ENCODE data around the gene TP63.

The TP63 gene

GRCh38 chr3:189721873-189722665 is 90.9 kb downstream of the TP63 start:
- no peak overlapping the region for H3K4me3 Mint-ChIP-seq
- no peaks in the 10 kb centered on the region for H3K36me3 Mint-ChIP-seq (ENCODE audit: insufficient read depth)
- no peak overlapping the region for H3K27ac Mint-ChIP-seq (ENCODE audit: low read depth)
- no peaks in the 10 kb centered on the region for H3K27me3 Mint-ChIP-seq
- H3K9me3 Mint-ChIP-seq: no peaks in the 10 kb centered on the region
- DNase-seq (ENCODE audit: low spot score in 2 of 2) (no peak), ATAC-seq (replicated peaks; ENCODE audit: extremely low read depth, poor library complexity, severe bottlenecking) (no peak)
- H3K4me1 Mint-ChIP-seq: no peaks in the 10 kb centered on the region

GRCh38 chr3:189724356-189724755 is 93.2 kb downstream of the TP63 start:
- Mint-ChIP-seq H3K4me1 (no peaks in the 10 kb centered on the region), H3K27me3 (no peaks in the 10 kb centered on the region), H3K36me3 (ENCODE audit: insufficient read depth) (no peaks in the 10 kb centered on the region), H3K27ac (ENCODE audit: low read depth) (no peak overlapping the region), H3K9me3 (no peaks in the 10 kb centered on the region), H3K4me3 (no peak overlapping the region)
- DNase-seq (ENCODE audit: low spot score in 2 of 2): no peak
- no peak for ATAC-seq (replicated peaks; ENCODE audit: extremely low read depth, poor library complexity, severe bottlenecking)

DNA sequence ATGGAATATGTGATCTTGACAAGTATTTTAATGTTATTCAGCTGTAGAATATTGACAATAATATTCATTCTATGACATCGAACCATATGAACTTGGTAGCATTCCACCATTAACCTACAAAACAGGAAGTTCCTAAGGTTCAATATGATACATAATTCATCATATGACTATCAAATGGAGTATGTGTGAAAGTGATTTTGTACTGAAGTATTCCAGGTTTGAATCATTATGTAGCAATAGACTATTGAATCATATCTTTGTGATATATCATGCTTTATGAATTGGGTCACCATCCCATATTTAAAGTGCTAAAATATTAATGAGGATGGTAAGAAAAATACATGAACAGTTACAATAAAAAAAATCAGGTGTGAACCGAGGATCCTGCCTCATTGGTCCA is 95.1 kb downstream of the TP63 start:
- ATAC-seq (replicated peaks; ENCODE audit: extremely low read depth, poor library complexity, severe bottlenecking) (no peak), DNase-seq (ENCODE audit: low spot score in 2 of 2) (no peak)
- Mint-ChIP-seq H3K36me3 (ENCODE audit: insufficient read depth) (no peaks in the 10 kb centered on the region), H3K4me1 (no peaks in the 10 kb centered on the region), H3K27ac (ENCODE audit: low read depth) (no peak overlapping the region), H3K9me3 (no peaks in the 10 kb centered on the region), H3K4me3 (no peak overlapping the region), H3K27me3 (no peaks in the 10 kb centered on the region)

DNA sequence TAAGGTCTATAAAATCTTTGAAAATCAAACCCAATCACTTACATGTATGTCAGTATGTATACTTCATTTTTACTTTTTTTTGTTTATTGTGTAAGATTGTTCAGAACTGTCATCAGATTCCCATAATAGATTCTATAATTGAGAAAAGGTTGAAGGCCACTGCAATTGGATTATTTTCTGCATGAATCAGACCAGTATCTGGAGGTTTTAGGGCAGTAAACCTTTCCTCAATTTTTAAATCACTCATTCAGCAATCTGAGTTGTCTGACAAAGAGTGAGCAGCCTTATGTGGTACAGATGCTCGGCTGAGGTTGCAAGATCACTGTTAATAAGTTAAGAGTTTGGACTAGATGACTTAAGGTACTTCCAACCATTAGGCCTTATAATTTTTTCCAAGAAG is 96.0 kb downstream of the TP63 start:
- no peak overlapping the region for H3K27ac Mint-ChIP-seq (ENCODE audit: low read depth)
- no peaks in the 10 kb centered on the region for H3K27me3 Mint-ChIP-seq
- H3K36me3 Mint-ChIP-seq (ENCODE audit: insufficient read depth): no peaks in the 10 kb centered on the region
- H3K4me3 Mint-ChIP-seq: no peak overlapping the region
- DNase-seq (ENCODE audit: low spot score in 2 of 2): no peak
- no peaks in the 10 kb centered on the region for H3K4me1 Mint-ChIP-seq
- H3K9me3 Mint-ChIP-seq: no peaks in the 10 kb centered on the region
- ATAC-seq (replicated peaks; ENCODE audit: extremely low read depth, poor library complexity, severe bottlenecking): no peak

- Mint-ChIP-seq H3K4me1 (no peaks in the 10 kb centered on the region), H3K9me3 (no peaks in the 10 kb centered on the region), H3K4me3 (no peak overlapping the region), H3K27me3 (no peaks in the 10 kb centered on the region), H3K36me3 (ENCODE audit: insufficient read depth) (no peaks in the 10 kb centered on the region), H3K27ac (ENCODE audit: low read depth) (no peak overlapping the region)
- no peak for ATAC-seq (replicated peaks; ENCODE audit: extremely low read depth, poor library complexity, severe bottlenecking)
- DNase-seq (ENCODE audit: low spot score in 2 of 2): no peak
Measured at GRCh38 chr3:189727898-189728297, 96.7 kb downstream of the TP63 start.

GRCh38 chr3:189728915-189729314 is 97.7 kb downstream of the TP63 start:
- no peak overlapping the region for H3K27ac Mint-ChIP-seq (ENCODE audit: low read depth)
- H3K9me3 Mint-ChIP-seq: no peaks in the 10 kb centered on the region
- no peaks in the 10 kb centered on the region for H3K27me3 Mint-ChIP-seq
- H3K4me1 Mint-ChIP-seq: no peaks in the 10 kb centered on the region
- no peak for ATAC-seq (replicated peaks; ENCODE audit: extremely low read depth, poor library complexity, severe bottlenecking)
- no peak overlapping the region for H3K4me3 Mint-ChIP-seq
- H3K36me3 Mint-ChIP-seq (ENCODE audit: insufficient read depth): no peaks in the 10 kb centered on the region
- DNase-seq (ENCODE audit: low spot score in 2 of 2): no peak

GRCh38 chr3:189734061-189734460 is 102.9 kb downstream of the TP63 start:
- Mint-ChIP-seq H3K4me3 (no peak overlapping the region), H3K36me3 (ENCODE audit: insufficient read depth) (no peaks in the 10 kb centered on the region), H3K4me1 (no peaks in the 10 kb centered on the region), H3K27me3 (peaks cover 19% of the 10 kb centered on the region), H3K27ac (ENCODE audit: low read depth) (no peak overlapping the region), H3K9me3 (peaks cover 5% of the 10 kb centered on the region)
- no peak for ATAC-seq (replicated peaks; ENCODE audit: extremely low read depth, poor library complexity, severe bottlenecking)
- DNase-seq (ENCODE audit: low spot score in 2 of 2): no peak

- Mint-ChIP-seq H3K4me1 (no peaks in the 10 kb centered on the region), H3K27ac (ENCODE audit: low read depth) (no peak overlapping the region), H3K36me3 (ENCODE audit: insufficient read depth) (no peaks in the 10 kb centered on the region), H3K27me3 (peaks cover 19% of the 10 kb centered on the region), H3K4me3 (no peak overlapping the region), H3K9me3 (peaks cover 5% of the 10 kb centered on the region)
- no peak for DNase-seq (ENCODE audit: low spot score in 2 of 2)
- ATAC-seq (replicated peaks; ENCODE audit: extremely low read depth, poor library complexity, severe bottlenecking): no peak
Measured at GRCh38 chr3:189735913-189736312, 104.7 kb downstream of the TP63 start.

GRCh38 chr3:189737071-189737470 is 105.9 kb downstream of the TP63 start:
- no peaks in the 10 kb centered on the region for H3K4me1 Mint-ChIP-seq
- no peak overlapping the region for H3K4me3 Mint-ChIP-seq
- H3K27ac Mint-ChIP-seq (ENCODE audit: low read depth): no peak overlapping the region
- H3K36me3 Mint-ChIP-seq (ENCODE audit: insufficient read depth): no peaks in the 10 kb centered on the region
- ATAC-seq (replicated peaks; ENCODE audit: extremely low read depth, poor library complexity, severe bottlenecking): no peak
- no peak for DNase-seq (ENCODE audit: low spot score in 2 of 2)
- peaks cover 19% of the 10 kb centered on the region for H3K27me3 Mint-ChIP-seq
- peaks cover 5% of the 10 kb centered on the region for H3K9me3 Mint-ChIP-seq

- Mint-ChIP-seq H3K4me3 (no peak overlapping the region), H3K27me3 (peaks cover 19% of the 10 kb centered on the region), H3K36me3 (ENCODE audit: insufficient read depth) (no peaks in the 10 kb centered on the region), H3K4me1 (no peaks in the 10 kb centered on the region), H3K27ac (ENCODE audit: low read depth) (no peak overlapping the region), H3K9me3 (peaks cover 5% of the 10 kb centered on the region)
- ATAC-seq (replicated peaks; ENCODE audit: extremely low read depth, poor library complexity, severe bottlenecking): no peak
- no peak for DNase-seq (ENCODE audit: low spot score in 2 of 2)
Measured at GRCh38 chr3:189737619-189738018, 106.4 kb downstream of the TP63 start.

- ATAC-seq (replicated peaks; ENCODE audit: extremely low read depth, poor library complexity, severe bottlenecking): no peak
Measured at GRCh38 chr3:189739378-189739777, 108.2 kb downstream of the TP63 start.

DNA sequence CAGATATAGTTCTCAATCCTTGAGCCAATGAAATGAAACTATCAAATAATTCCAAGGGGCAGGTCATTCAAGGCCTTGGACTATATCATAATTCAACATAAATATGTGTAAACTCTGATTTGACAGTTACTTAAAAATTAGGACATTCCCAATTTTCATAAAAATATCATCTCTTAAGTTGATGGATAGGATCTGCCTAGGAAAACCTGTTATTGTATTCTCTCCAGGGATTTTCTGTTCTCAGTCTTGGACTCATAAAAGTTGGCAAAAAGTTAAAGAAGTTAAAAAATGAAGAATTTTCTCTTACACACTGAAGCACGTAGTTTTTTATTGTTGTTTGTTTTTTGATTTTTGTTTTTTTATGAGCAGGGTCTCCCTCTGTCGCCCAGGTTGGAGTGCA is 109.0 kb downstream of the TP63 start:
- H3K36me3 Mint-ChIP-seq (ENCODE audit: insufficient read depth): no peaks in the 10 kb centered on the region
- DNase-seq (ENCODE audit: low spot score in 2 of 2) (no peak), ATAC-seq (replicated peaks; ENCODE audit: extremely low read depth, poor library complexity, severe bottlenecking) (no peak)
- peaks cover 4% of the 10 kb centered on the region for H3K9me3 Mint-ChIP-seq
- H3K4me1 Mint-ChIP-seq: no peaks in the 10 kb centered on the region
- H3K27me3 Mint-ChIP-seq: peaks cover 8% of the 10 kb centered on the region
- H3K27ac Mint-ChIP-seq (ENCODE audit: low read depth): no peak overlapping the region
- H3K4me3 Mint-ChIP-seq: no peak overlapping the region

More at GRCh38 chr3:189739378-189739777, 108.2 kb downstream of the TP63 start:
- peaks cover 4% of the 10 kb centered on the region for H3K9me3 Mint-ChIP-seq
- DNase-seq (ENCODE audit: low spot score in 2 of 2): no peak
- H3K4me1 Mint-ChIP-seq: no peaks in the 10 kb centered on the region
- H3K27me3 Mint-ChIP-seq: peaks cover 16% of the 10 kb centered on the region
- no peaks in the 10 kb centered on the region for H3K36me3 Mint-ChIP-seq (ENCODE audit: insufficient read depth)
- no peak overlapping the region for H3K27ac Mint-ChIP-seq (ENCODE audit: low read depth)
- no peak overlapping the region for H3K4me3 Mint-ChIP-seq

DNA sequence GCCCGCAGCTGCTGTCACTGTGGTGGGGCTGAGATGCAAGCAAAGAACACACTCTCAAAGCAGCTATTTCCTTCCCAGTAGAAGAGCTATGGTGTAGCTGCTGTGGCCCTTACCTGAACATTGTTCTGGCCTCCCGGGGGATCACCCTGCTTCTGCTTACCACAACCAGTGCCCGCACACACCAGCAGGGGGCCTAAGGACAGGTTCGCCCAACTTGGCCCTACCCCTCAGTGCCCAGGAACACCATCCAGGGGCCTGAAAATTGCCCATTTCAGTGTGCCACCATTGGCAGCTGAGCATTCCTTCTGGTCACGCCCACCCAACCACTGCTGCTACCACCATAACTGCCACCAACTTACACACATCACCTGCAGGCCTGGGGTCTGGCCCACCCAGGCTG is 113.0 kb downstream of the TP63 start:
- H3K27ac Mint-ChIP-seq (ENCODE audit: low read depth): no peak overlapping the region
- ATAC-seq (replicated peaks; ENCODE audit: extremely low read depth, poor library complexity, severe bottlenecking) (no peak), DNase-seq (ENCODE audit: low spot score in 2 of 2) (no peak)
- peaks cover 4% of the 10 kb centered on the region for H3K9me3 Mint-ChIP-seq
- H3K4me3 Mint-ChIP-seq: no peak overlapping the region
- no peaks in the 10 kb centered on the region for H3K4me1 Mint-ChIP-seq
- no peaks in the 10 kb centered on the region for H3K27me3 Mint-ChIP-seq
- no peaks in the 10 kb centered on the region for H3K36me3 Mint-ChIP-seq (ENCODE audit: insufficient read depth)

All from central memory CD8-positive, alpha-beta T cell (primary cell).